HepG2 (cell line): ENCODE data around the gene NEU1. TPM values are rescaled to one million over a fixed set of nuclear protein-coding genes. Genes with fewer than 3 reads are reported as not detected.
A peak's percentile ranks its signal among the peaks of the same experiment; 100 is the strongest.

Experiments used
- E2F1 ChIP-seq: sonication (generic); formaldehyde crosslinking; IDR thresholded peaks from 2 replicates; pipeline ENCODE4 v1.5.0; 2020; ENCODE audit warnings: missing genetic modification reagents
- FOXK1 ChIP-seq: sonication (generic); formaldehyde crosslinking; IDR thresholded peaks from 2 replicates; pipeline ENCODE4 v1.4.0; 2020; ENCODE audit warnings: low read depth, missing genetic modification reagents, borderline replicate concordance
- REL ChIP-seq: sonication (generic); formaldehyde crosslinking; conservative IDR thresholded peaks from 2 replicates; pipeline ENCODE4 v1.8.0; 2022; ENCODE audit warnings: mild to moderate bottlenecking, missing genetic modification reagents, moderate library complexity
- SATB2 ChIP-seq: sonication (generic); formaldehyde crosslinking; IDR thresholded peaks from 2 replicates; pipeline ENCODE4 v1.5.0; 2020; ENCODE audit warnings: missing genetic modification reagents
- SETDB1 ChIP-seq: sonication (generic); formaldehyde crosslinking; IDR thresholded peaks from 2 replicates; pipeline ENCODE4 v1.5.1; 2020; ENCODE audit warnings: missing genetic modification reagents, mild to moderate bottlenecking, borderline replicate concordance
- ZBTB46 ChIP-seq: sonication (generic); formaldehyde crosslinking; IDR thresholded peaks from 2 replicates; pipeline ENCODE4 v1.4.0; 2020; ENCODE audit warnings: mild to moderate bottlenecking, missing genetic modification reagents, borderline replicate concordance
- ZBTB7B ChIP-seq: sonication (generic); formaldehyde crosslinking; IDR thresholded peaks from 2 replicates; pipeline ENCODE4 v1.4.0; 2020; ENCODE audit warnings: missing genetic modification reagents
- ZNF282 ChIP-seq: fragments of 450-650 bp; IDR thresholded peaks from 2 replicates; pipeline ENCODE4 v1.6.1; 2018; ENCODE audit not compliant: partially characterized antibody
- ZNF30 ChIP-seq: sonication (generic); formaldehyde crosslinking; IDR thresholded peaks from 2 replicates; pipeline ENCODE4 v1.5.0; 2020; ENCODE audit warnings: mild to moderate bottlenecking, missing genetic modification reagents
- ZNF362 ChIP-seq: sonication (generic); formaldehyde crosslinking; IDR thresholded peaks from 2 replicates; pipeline ENCODE4 v1.4.0; 2020; ENCODE audit warnings: missing genetic modification reagents, mild to moderate bottlenecking, borderline replicate concordance
- ZNF407 ChIP-seq: sonication (generic); formaldehyde crosslinking; IDR thresholded peaks from one replicate; pipeline ENCODE4 v1.5.1; 2020; ENCODE audit warnings: mild to moderate bottlenecking, missing genetic modification reagents; ENCODE audit errors: not compliant biosample characterization
- ZNF503 ChIP-seq: sonication (generic); formaldehyde crosslinking; IDR thresholded peaks from 2 replicates; pipeline ENCODE4 v1.4.0; 2020; ENCODE audit warnings: missing genetic modification reagents
- ZNF7 ChIP-seq: IDR thresholded peaks from 2 replicates; pipeline ENCODE4 v1.6.1; 2016; ENCODE audit warnings: missing biosample characterization, missing genetic modification reagents
- polyA plus RNA-seq, 8 experiments: library from polyadenylated mRNA; depleted of rRNA in 3 of 8; stranded (reverse) in 7 of 8; unstranded in 1 of 8; fragments of >200 nt; fragmentation: Illumina TruSeq in 4 of 8; extraction: Trizol in 4 of 8; gene quantifications; 2 replicates each; pipeline versions ENCODE4 v1.2.1 to v1.2.3, GENCODE V29; 2011 to 2016; ENCODE audit warnings: low read depth in 4 of 8, missing spikeins in 1 of 8, mixed read lengths in 1 of 8; ENCODE audit not compliant: insufficient read depth in 1 of 8
- total RNA-seq, 5 experiments: library from RNA; depleted of rRNA; stranded (reverse); fragments of >200 nt; fragmentation: Illumina TruSeq; extraction: Trizol; gene quantifications; 2 replicates each; pipeline ENCODE4 v1.2.3, GENCODE V29; 2016; ENCODE audit warnings: low read depth in 1 of 5

Gene NEU1
- total and polyA plus RNA-seq, 2 of the 13 experiments (the other 11 are each of a cell fraction or from before 2014, with no cell fraction given) = 215 to 297 TPM

- peak; percentile 86 for TF ChIP-seq E2F1 (CRISPR knock-in tag)
- TF ChIP-seq FOXK1 (CRISPR knock-in tag) = peak; percentile 82; the same call in 1 of the 2 replicates
- TF ChIP-seq ZNF7 (CRISPR knock-in tag) = no peak
- TF ChIP-seq REL (CRISPR knock-in tag) = no peak
- TF ChIP-seq ZNF282 = no peak
- peak; percentile 37 for TF ChIP-seq ZNF407 (CRISPR knock-in tag)
- TF ChIP-seq SETDB1 (CRISPR knock-in tag) = no peak
- no peak; the same call in 1 of the 2 replicates for TF ChIP-seq SATB2
- peak; percentile 86; the same call in 1 of the 2 replicates for TF ChIP-seq ZBTB7B (CRISPR knock-in tag)
- no peak; the same call in 1 of the 2 replicates for TF ChIP-seq ZNF362
- TF ChIP-seq ZNF30 (CRISPR knock-in tag) = 0 out of 2 replicates have a peak, but pooled peaks have one; percentile 40
- no peak for TF ChIP-seq ZBTB46 (CRISPR knock-in tag)
- TF ChIP-seq ZNF503 (CRISPR knock-in tag) = peak; percentile 86
Observed at GRCh38 chr6:31862344-31863235, at the start of gene NEU1 (continued).
